HepG2 (cell line): ENCODE data around the gene NFATC2. TPM values are rescaled to one million over a fixed set of nuclear protein-coding genes. Genes with fewer than 3 reads are reported as not detected.

Source experiments
- CERS6 ChIP-seq: sonication (generic); formaldehyde crosslinking; IDR thresholded peaks from 2 replicates; pipeline ENCODE4 v1.5.0; 2020; ENCODE audit warnings: missing genetic modification reagents
- CTCF ChIP-seq: sonication (generic); formaldehyde crosslinking; IDR thresholded peaks from 2 replicates; pipeline ENCODE4 v1.5.0; 2020; ENCODE audit warnings: mild to moderate bottlenecking, missing genetic modification reagents, moderate library complexity
- DBP ChIP-seq: sonication (generic); formaldehyde crosslinking; IDR thresholded peaks from 2 replicates; pipeline ENCODE4 v1.4.0; 2020; ENCODE audit warnings: missing genetic modification reagents; ENCODE audit errors: not compliant biosample characterization
- DNMT3B ChIP-seq: conservative IDR thresholded peaks from 2 replicates; pipeline ENCODE4 v1.6.1; 2016; ENCODE audit warnings: missing biosample characterization, control low read depth
- EHMT2 ChIP-seq: fragments of 200-600 bp; sonication (generic); IDR thresholded peaks from 2 replicates; pipeline ENCODE4 v1.7.0; 2017; ENCODE audit warnings: antibody characterized with exemption, low read depth, low read length, borderline replicate concordance
- HMGXB3 ChIP-seq: sonication (generic); formaldehyde crosslinking; IDR thresholded peaks from 2 replicates; pipeline ENCODE4 v1.4.0; 2020; ENCODE audit warnings: missing genetic modification reagents, borderline replicate concordance
- HNF4A ChIP-seq: sonication (generic); formaldehyde crosslinking; IDR thresholded peaks from 2 replicates; pipeline ENCODE4 v1.4.0; 2020; ENCODE audit warnings: missing genetic modification reagents
- JUND ChIP-seq: sonication (generic); formaldehyde crosslinking; IDR thresholded peaks from 2 replicates; pipeline ENCODE4 v1.8.0; 2022; ENCODE audit warnings: mild to moderate bottlenecking, missing genetic modification reagents
- NFAT5 ChIP-seq: sonication (generic); formaldehyde crosslinking; IDR thresholded peaks from 2 replicates; pipeline ENCODE4 v1.4.0; 2020; ENCODE audit warnings: missing genetic modification reagents
- PHF20 ChIP-seq: sonication (generic); formaldehyde crosslinking; IDR thresholded peaks from 2 replicates; pipeline ENCODE4 v1.5.0; 2020; ENCODE audit warnings: mild to moderate bottlenecking, missing genetic modification reagents
- SCMH1 ChIP-seq: sonication (generic); formaldehyde crosslinking; IDR thresholded peaks from 2 replicates; pipeline ENCODE4 v1.9.0; 2021; ENCODE audit warnings: missing genetic modification reagents, mild to moderate bottlenecking, borderline replicate concordance
- SMAD3 ChIP-seq: sonication (generic); formaldehyde crosslinking; IDR thresholded peaks from 2 replicates; pipeline ENCODE4 v1.4.0; 2020; ENCODE audit warnings: missing genetic modification reagents
- ZNF160 ChIP-seq: sonication (generic); formaldehyde crosslinking; IDR thresholded peaks from 2 replicates; pipeline ENCODE4 v1.8.0; 2022; ENCODE audit warnings: mild to moderate bottlenecking, inconsistent platforms, missing genetic modification reagents
- ZNF468 ChIP-seq: sonication (generic); formaldehyde crosslinking; IDR thresholded peaks from 2 replicates; pipeline ENCODE4 v1.8.0; 2022; ENCODE audit warnings: mild to moderate bottlenecking, moderate library complexity, missing genetic modification reagents
- ZNF629 ChIP-seq: sonication (generic); formaldehyde crosslinking; conservative IDR thresholded peaks from 2 replicates; pipeline ENCODE4 v1.5.0; 2020; ENCODE audit warnings: missing genetic modification reagents
- polyA plus RNA-seq, 8 experiments: library from polyadenylated mRNA; depleted of rRNA in 3 of 8; stranded (reverse) in 7 of 8; unstranded in 1 of 8; fragments of >200 nt; fragmentation: Illumina TruSeq in 4 of 8; extraction: Trizol in 4 of 8; gene quantifications; 2 replicates each; pipeline versions ENCODE4 v1.2.1 to v1.2.3, GENCODE V29; 2011 to 2016; ENCODE audit warnings: low read depth in 4 of 8, missing spikeins in 1 of 8, mixed read lengths in 1 of 8; ENCODE audit not compliant: insufficient read depth in 1 of 8
- total RNA-seq, 5 experiments: library from RNA; depleted of rRNA; stranded (reverse); fragments of >200 nt; fragmentation: Illumina TruSeq; extraction: Trizol; gene quantifications; 2 replicates each; pipeline ENCODE4 v1.2.3, GENCODE V29; 2016; ENCODE audit warnings: low read depth in 1 of 5

Gene NFATC2
- total and polyA plus RNA-seq, 2 of the 13 experiments (the other 11 are each of a cell fraction or from before 2014, with no cell fraction given) = 1.9 to 3.3 TPM

- no peak for TF ChIP-seq DBP (CRISPR knock-in tag)
- TF ChIP-seq NFAT5 (CRISPR knock-in tag) = peak; percentile 42; the same call in 1 of the 2 replicates
- TF ChIP-seq DNMT3B (CRISPR knock-in tag) = 0 out of 2 replicates have a peak, but pooled peaks have one; percentile 76
- TF ChIP-seq CERS6 = no peak
- TF ChIP-seq CTCF (CRISPR knock-in tag) = peak; percentile 69
- TF ChIP-seq PHF20 = no peak
- TF ChIP-seq HNF4A (CRISPR knock-in tag) = no peak
- no peak for TF ChIP-seq ZNF160
- no peak for TF ChIP-seq ZNF468 (CRISPR knock-in tag)
- TF ChIP-seq SCMH1 (CRISPR knock-in tag) = no peak
- TF ChIP-seq JUND (CRISPR knock-in tag) = no peak
- no peak for TF ChIP-seq EHMT2
- TF ChIP-seq ZNF629 = no peak
- TF ChIP-seq HMGXB3 (CRISPR knock-in tag) = no peak
- no peak for TF ChIP-seq SMAD3 (CRISPR knock-in tag)
Measured at GRCh38 chr20:51562332-51563173, 20.0 kb upstream of the NFATC2 start (continued).
